A673 (cell line): ENCODE data around the gene HSPA1A. TPM values are rescaled to one million over a fixed set of nuclear protein-coding genes. Genes with fewer than 3 reads are reported as not detected.

Experiments used
- BruUV-seq: library from RNA; stranded (reverse); fragments of 400-500 nt; replicated peaks from 2 replicates; lab custom pipeline; 2021; lab: Mats Ljungman, UMichigan
- CTCF ChIA-PET: fragments of 300-600 bp; sonication (Branson Sonifier 250); formaldehyde crosslinking; loops from one replicate; lab custom pipeline; 2022; ENCODE audit warnings: antibody characterized with exemption; lab: Charles Lee
- POLR2A ChIA-PET: fragments of 300-600 bp; sonication (Branson Sonifier 250); formaldehyde crosslinking; loops from one replicate; lab custom pipeline; 2022; ENCODE audit warnings: antibody characterized with exemption; ENCODE audit not compliant: low non-redundant PET; lab: Charles Lee
- DNase-seq: peaks from one replicate; pipeline ENCODE4 v3.0.0-alpha.2; 2015; ENCODE audit warnings: low spot score
- H3K27ac ChIP-seq: fragments of 200-600 bp; sonication (generic); 2 replicates; pipeline ENCODE4 v1.5.1; 2016; ENCODE audit warnings: mixed run types, low read depth, mild to moderate bottlenecking, mixed read lengths, antibody characterized with exemption, low read length; ENCODE audit not compliant: poor library complexity, severe bottlenecking
- H3K27me3 ChIP-seq: fragments of 200-600 bp; sonication (generic); replicated peaks from 2 replicates; pipeline ENCODE4 v1.6.1; 2017; ENCODE audit warnings: mixed run types, low read depth, mild to moderate bottlenecking, mixed read lengths, antibody characterized with exemption, low read length; ENCODE audit not compliant: insufficient read depth, poor library complexity
- H3K36me3 ChIP-seq: fragments of 200-600 bp; sonication (generic); 2 replicates; pipeline ENCODE4 v1.6.1; 2016; ENCODE audit warnings: mixed run types, mild to moderate bottlenecking, mixed read lengths, antibody characterized with exemption, low read length; ENCODE audit not compliant: insufficient read depth, poor library complexity, severe bottlenecking
- H3K4me1 ChIP-seq: fragments of 200-600 bp; sonication (generic); 2 replicates; pipeline ENCODE4 v1.6.1; 2017; ENCODE audit warnings: mixed run types, mild to moderate bottlenecking, mixed read lengths, antibody characterized with exemption, low read length; ENCODE audit not compliant: insufficient read depth, poor library complexity, severe bottlenecking
- H3K4me3 ChIP-seq: fragments of 200-600 bp; sonication (generic); 2 replicates; pipeline ENCODE4 v1.5.1; 2016; ENCODE audit warnings: low read depth, mixed run types, mild to moderate bottlenecking, mixed read lengths, low read length; ENCODE audit not compliant: poor library complexity, severe bottlenecking
- H3K9me3 ChIP-seq: fragments of 200-600 bp; sonication (generic); 2 replicates; pipeline ENCODE4 v1.6.1; 2016; ENCODE audit warnings: mixed run types, low read depth, mild to moderate bottlenecking, mixed read lengths, antibody characterized with exemption, low read length; ENCODE audit not compliant: poor library complexity, severe bottlenecking
- CTCF ChIP-seq: fragments of 300-800, 200-600 bp; sonication (generic); conservative IDR thresholded peaks from 2 replicates; pipeline ENCODE4 v1.5.1; 2017; ENCODE audit warnings: low read depth, mild to moderate bottlenecking, antibody characterized with exemption, low read length, moderate library complexity, mixed read lengths
- EZH2 ChIP-seq: fragments of 200-600 bp; sonication (generic); IDR thresholded peaks from 2 replicates; pipeline ENCODE4 v1.6.1; 2017; ENCODE audit warnings: borderline replicate concordance, low read depth, mild to moderate bottlenecking, mixed read lengths, antibody characterized with exemption, low read length; ENCODE audit not compliant: poor library complexity, severe bottlenecking
- intact Hi-C: fragments of 100-400 bp; cut with micrococcal nuclease; formaldehyde crosslinking; loops from one replicate; pipeline ENCODE4 v1.10.0; 2022; ENCODE audit not compliant: unreplicated experiment
- total RNA-seq: library from RNA; stranded (reverse); gene quantifications from 2 replicates; pipeline ENCODE4 v1.2.3, GENCODE V29; 2021

The HSPA1A gene
- total RNA-seq, 1 experiment from 2014 or later = 129 TPM

GRCh38 chr6:31811645-31812044 is 3.7 kb upstream of the HSPA1A start:
- Histone ChIP-seq H3K4me3 (no peak overlapping the region), H3K27me3 (no peaks in the 10 kb centered on the region), H3K27ac (no peak overlapping the region), H3K9me3 (no peaks in the 10 kb centered on the region), H3K4me1 (peaks cover 7% of the 10 kb centered on the region), H3K36me3 (no peaks in the 10 kb centered on the region)
- BruUV-seq = no TSS peak
- intact Hi-C loops = no loop called here
- ChIA-PET CTCF (no interaction called here), POLR2A (no interaction called here)
- no peak for DNase-seq
- TF ChIP-seq EZH2 (no peak), CTCF (no peak)

DNA sequence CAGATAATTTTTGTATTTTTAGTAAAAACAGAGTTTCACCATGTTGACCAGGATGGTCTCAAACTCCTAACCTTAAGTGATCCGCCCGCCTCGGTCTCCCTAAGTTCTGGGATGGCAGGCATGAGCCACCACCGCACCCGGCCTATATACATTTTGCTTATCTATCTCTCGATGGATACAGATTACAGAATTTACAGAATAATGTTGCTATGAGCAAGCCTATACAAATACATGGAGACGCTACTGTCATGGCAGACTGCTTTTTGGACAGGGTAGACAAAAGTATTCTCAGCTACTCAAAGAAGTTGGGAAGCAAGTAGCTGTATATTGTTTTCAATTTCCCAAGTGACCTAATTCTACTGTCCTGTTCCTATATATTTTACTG is 1.9 kb upstream of the HSPA1A start:
- BruUV-seq = no TSS peak
- TF ChIP-seq CTCF (no peak), EZH2 (no peak)
- no peaks in the 10 kb centered on the region for H3K9me3 ChIP-seq
- peaks cover 7% of the 10 kb centered on the region for H3K4me1 ChIP-seq
- intact Hi-C loops = no loop called here
- H3K27ac ChIP-seq = peak overlapping the region; percentile 85
- peak overlapping the region; percentile 29 for H3K4me3 ChIP-seq
- DNase-seq = no peak
- ChIA-PET POLR2A (no interaction called here), CTCF (interaction anchor here (1.4 kb wide), 1 partner anchor 17 kb away, joined by 5 read pairs; no protein-coding TSS in a partner anchor)
- H3K27me3 ChIP-seq = no peaks in the 10 kb centered on the region
- H3K36me3 ChIP-seq = no peaks in the 10 kb centered on the region

- peak; percentile 99 for DNase-seq
- Histone ChIP-seq H3K36me3 (no peaks in the 10 kb centered on the region), H3K4me1 (peaks cover 14% of the 10 kb centered on the region), H3K27ac (peak overlapping the region; percentile 99), H3K27me3 (no peaks in the 10 kb centered on the region), H3K9me3 (no peaks in the 10 kb centered on the region), H3K4me3 (peak overlapping the region; percentile 65)
- intact Hi-C loops = no loop called here
- TF ChIP-seq CTCF (no peak), EZH2 (no peak)
- ChIA-PET POLR2A (interaction anchor here (0.6 to 1.1 kb wide), 6 partner anchors 8 to 75 kb away, joined by 3 to 12 read pairs (median 4); partner anchors contain the start of genes LSM2, MSH5 and VARS1), CTCF (interaction anchor here (0.5 to 1.5 kb wide), 5 partner anchors 8 to 62 kb away, joined by 3 to 15 read pairs (median 3); partner anchors contain the start of gene LSM2)
- BruUV-seq = no TSS peak
These were observed 692 bp upstream of the HSPA1A start for GRCh38 chr6:31814677-31815024.
